Measurements from ENCODE around the gene CCDC169. TPM values are rescaled to one million over a fixed set of nuclear protein-coding genes. Genes with fewer than 3 reads are reported as not detected.
A peak's percentile ranks its signal among the peaks of the same experiment; 100 is the strongest.

The CCDC169 gene
- total and polyA plus RNA-seq, 2 of the 4 experiments (the other 2 are of a cell fraction), result 0.54 to 0.62 TPM

DNA sequence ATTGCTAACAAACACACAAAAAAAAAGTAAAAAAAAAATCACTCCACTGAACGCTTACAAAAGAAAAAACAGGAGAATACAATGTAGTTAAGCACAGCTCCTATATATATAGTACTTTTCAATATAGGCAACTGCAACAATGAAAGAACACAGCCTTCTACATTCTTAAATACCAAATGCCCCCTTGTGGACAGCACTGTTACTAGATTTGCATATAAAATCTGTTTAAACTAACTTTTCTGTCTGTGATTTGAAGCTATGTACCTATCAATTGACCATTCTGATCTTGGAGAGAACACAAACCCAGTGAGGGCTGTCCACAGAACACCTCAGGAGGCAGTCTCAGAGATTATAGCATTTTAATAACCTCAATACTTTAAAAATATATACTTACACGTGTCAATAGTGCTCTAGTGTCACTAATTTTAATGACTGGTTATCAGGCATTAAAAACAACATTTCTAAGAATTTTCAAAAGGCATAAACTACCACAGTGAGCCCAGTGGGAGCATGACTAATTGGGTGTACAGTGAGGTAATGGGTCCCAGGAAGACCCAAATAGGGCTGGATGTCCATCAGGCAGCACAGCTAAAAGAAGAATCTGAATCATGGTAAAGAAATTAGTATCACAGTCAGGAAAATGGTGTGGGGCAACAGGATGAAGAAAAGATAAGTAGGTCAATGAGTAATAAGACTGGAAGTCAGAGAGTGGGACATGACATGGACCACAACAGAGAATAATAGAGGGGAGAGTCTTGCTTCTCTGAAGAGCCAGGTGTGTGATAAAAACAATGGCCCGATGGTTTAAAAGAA, 22.2 kb downstream of the CCDC169 start:
- H3K27ac ChIP-seq (ENCODE audit: insufficient read depth, low read length), result no peak overlapping the region
- no peak overlapping the region for H2AK5ac ChIP-seq (ENCODE audit: low read depth, low read length)
- no peak overlapping the region for H3K9ac ChIP-seq (ENCODE audit: low read depth, low read length)
- peak; percentile 76 for TF ChIP-seq SMC3 (IDR thresholded peaks at IDR 0.05; ENCODE audit: low read depth, low read length)
- TF ChIP-seq RAD21 (IDR thresholded peaks at IDR 0.05; ENCODE audit: low read length), result peak; percentile 55
- no peak for TF ChIP-seq MAFK (IDR thresholded peaks at IDR 0.05; ENCODE audit: low read depth, low read length)
- no peak for TF ChIP-seq RCOR1 (IDR thresholded peaks at IDR 0.05; ENCODE audit: insufficient replicate concordance, low read length)
- peak; percentile 67 for TF ChIP-seq CTCF (conservative IDR thresholded peaks at IDR 0.05; ENCODE audit: low read depth, low read length)
- peak; percentile 72 for DNase-seq
- H4K8ac ChIP-seq (ENCODE audit: low read depth in 2 of 2, low read length in 2 of 2), result no peak overlapping the region
- H3K4me1 ChIP-seq (ENCODE audit: control insufficient read depth, insufficient read depth, low read length), result no peaks in the 10 kb centered on the region
- no peak overlapping the region for H3K4ac ChIP-seq (ENCODE audit: low read depth, low read length)
- H3K79me1 ChIP-seq (ENCODE audit: low read depth in 1 of 2, low read length in 2 of 2), result no peaks in the 10 kb centered on the region
- H3K18ac ChIP-seq (ENCODE audit: low read depth, low read length), result no peak overlapping the region
- no peak overlapping the region for H2AFZ ChIP-seq (replicated peaks; ENCODE audit: low read length, poor library complexity)
- in situ Hi-C loops (cut with MboI; ENCODE audit: low sequenced_read_pairs) (no loop called here), dilution Hi-C loops (cut with HindIII; ENCODE audit: low sequenced_read_pairs, unreplicated experiment) (no loop called here), intact Hi-C loops (cut with micrococcal nuclease) (loop anchor here (1.0 kb wide), 1 partner anchor 297 kb away; no protein-coding TSS in a partner anchor)
- H2BK20ac ChIP-seq (ENCODE audit: low read depth, low read length), result no peak overlapping the region
- no peak overlapping the region for H2BK15ac ChIP-seq (ENCODE audit: low read depth, low read length)
- H4K20me1 ChIP-seq (ENCODE audit: insufficient read depth, low read length), result no peaks in the 10 kb centered on the region
- H3K4me3 ChIP-seq (ENCODE audit: insufficient read depth, low read depth, low read length), result no peak overlapping the region
- H3K36me3 ChIP-seq (ENCODE audit: control insufficient read depth, insufficient read depth, low read length), result no peaks in the 10 kb centered on the region
- H2BK120ac ChIP-seq (ENCODE audit: low read depth, low read length), result no peak overlapping the region
- H3K14ac ChIP-seq (replicated peaks; ENCODE audit: low read depth, low read length), result no peak overlapping the region
- H3K4me2 ChIP-seq (ENCODE audit: low read depth, low read length), result no peak overlapping the region
- no TSS peak for BruUV-seq (replicated peaks)
- H3K9me3 ChIP-seq (ENCODE audit: control insufficient read depth, insufficient read depth, low read length), result no peaks in the 10 kb centered on the region
- no peak overlapping the region for H4K91ac ChIP-seq (ENCODE audit: insufficient read depth, low read depth, low read length)
- no peak overlapping the region for H3K23ac ChIP-seq (ENCODE audit: low read depth, low read length)
- no peak overlapping the region for H2AK9ac ChIP-seq (replicated peaks; ENCODE audit: low read depth, low read length, poor library complexity)
- WGBS, 2 experiments (ENCODE audit: extremely low coverage in 2 of 2, insufficient read length in 1 of 2), result no CpG with 5 or more reads among the region's 3 CpGs
- no peak overlapping the region for H3K56ac ChIP-seq (ENCODE audit: extremely low read depth, insufficient read depth, low read length)
- H2BK5ac ChIP-seq (ENCODE audit: low read depth, low read length, poor library complexity, severe bottlenecking), result no peak overlapping the region
- ChIA-PET CTCF (interaction anchor here (0.6 to 4.6 kb wide), 11 partner anchors 11 to 1898 kb away, joined by 3 to 24 read pairs (median 4); partner anchors contain the start of gene CCDC169), POLR2A (ENCODE audit: unreplicated experiment) (no interaction called here)
- no peak overlapping the region for H4K5ac ChIP-seq (ENCODE audit: low read depth, low read length)
- no peaks in the 10 kb centered on the region for H3K27me3 ChIP-seq (ENCODE audit: control insufficient read depth, insufficient read depth, low read length)
- H3K9me1 ChIP-seq (ENCODE audit: insufficient read depth, low read length), result no peaks in the 10 kb centered on the region
- peak; percentile 80 for ATAC-seq (ENCODE audit: low read depth)

Measured in IMR-90 (cell line).